ENCODE results near the gene SLC8A1.

DNA sequence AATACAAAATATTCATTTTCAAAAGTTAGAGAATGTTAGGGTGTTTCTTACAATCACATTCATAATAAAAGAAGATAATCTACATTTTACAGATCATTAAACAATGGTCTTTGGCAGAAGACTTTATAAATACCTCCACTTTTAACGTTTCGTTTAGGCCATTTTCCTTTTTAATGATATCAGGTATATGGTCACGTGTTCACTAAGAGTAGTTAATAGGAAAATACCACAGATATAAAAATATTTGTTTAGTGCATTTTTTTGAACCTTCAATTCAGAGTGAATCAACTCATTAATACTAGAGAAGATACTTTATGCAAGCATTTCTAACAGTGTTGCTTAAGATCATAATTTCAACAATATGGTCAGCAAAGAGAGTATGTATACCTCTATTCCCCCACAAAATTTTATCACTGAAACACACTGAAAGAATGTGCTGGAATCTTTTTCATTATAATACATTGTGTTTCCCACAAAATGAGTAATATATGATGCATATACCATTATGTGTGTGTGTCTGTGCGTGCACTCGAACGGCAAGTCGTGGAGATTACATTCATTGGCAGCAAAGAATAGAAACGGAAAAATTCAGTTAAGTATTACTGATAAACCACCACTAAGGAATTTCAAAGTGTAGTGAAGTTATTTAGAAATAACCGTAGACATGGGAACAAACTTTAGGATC is 353.0 kb downstream of the SLC8A1 start:
- TF ChIP-seq, protein P1, sequence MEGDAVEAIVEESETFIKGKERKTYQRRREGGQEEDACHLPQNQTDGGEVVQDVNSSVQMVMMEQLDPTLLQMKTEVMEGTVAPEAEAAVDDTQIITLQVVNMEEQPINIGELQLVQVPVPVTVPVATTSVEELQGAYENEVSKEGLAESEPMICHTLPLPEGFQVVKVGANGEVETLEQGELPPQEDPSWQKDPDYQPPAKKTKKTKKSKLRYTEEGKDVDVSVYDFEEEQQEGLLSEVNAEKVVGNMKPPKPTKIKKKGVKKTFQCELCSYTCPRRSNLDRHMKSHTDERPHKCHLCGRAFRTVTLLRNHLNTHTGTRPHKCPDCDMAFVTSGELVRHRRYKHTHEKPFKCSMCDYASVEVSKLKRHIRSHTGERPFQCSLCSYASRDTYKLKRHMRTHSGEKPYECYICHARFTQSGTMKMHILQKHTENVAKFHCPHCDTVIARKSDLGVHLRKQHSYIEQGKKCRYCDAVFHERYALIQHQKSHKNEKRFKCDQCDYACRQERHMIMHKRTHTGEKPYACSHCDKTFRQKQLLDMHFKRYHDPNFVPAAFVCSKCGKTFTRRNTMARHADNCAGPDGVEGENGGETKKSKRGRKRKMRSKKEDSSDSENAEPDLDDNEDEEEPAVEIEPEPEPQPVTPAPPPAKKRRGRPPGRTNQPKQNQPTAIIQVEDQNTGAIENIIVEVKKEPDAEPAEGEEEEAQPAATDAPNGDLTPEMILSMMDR (IDR thresholded peaks at IDR 0.05): no peak
- no peak for TF ChIP-seq EZH2 (IDR thresholded peaks at IDR 0.05)
- TF ChIP-seq EZH2phosphoT487 (IDR thresholded peaks at IDR 0.05): no peak

Data from neural progenitor cell (in vitro differentiated cells).